GM12864 (cell line): ENCODE measurements around the gene LEFTY2.
"Not testable (repeated sequence)": the region's sequence is repeated elsewhere in the genome, so short reads cannot be mapped to it uniquely, and the experiment has no call there.

ENCODE experiments used
- DNase-seq: peaks from one replicate; pipeline ENCODE4 v3.0.0-alpha.2; 2011; ENCODE audit warnings: low read depth
- H3K4me3 ChIP-seq: 2 replicates; pipeline ENCODE4 v1.5.1; 2011; ENCODE audit warnings: mild to moderate bottlenecking, low read depth, low read length, control low read depth
- CTCF ChIP-seq: IDR thresholded peaks from 2 replicates; pipeline ENCODE4 v1.5.1; 2011; ENCODE audit warnings: low read depth, mild to moderate bottlenecking, moderate library complexity, low read length, control low read depth, inconsistent platforms; ENCODE audit errors: missing control alignments

The LEFTY2 gene

DNA sequence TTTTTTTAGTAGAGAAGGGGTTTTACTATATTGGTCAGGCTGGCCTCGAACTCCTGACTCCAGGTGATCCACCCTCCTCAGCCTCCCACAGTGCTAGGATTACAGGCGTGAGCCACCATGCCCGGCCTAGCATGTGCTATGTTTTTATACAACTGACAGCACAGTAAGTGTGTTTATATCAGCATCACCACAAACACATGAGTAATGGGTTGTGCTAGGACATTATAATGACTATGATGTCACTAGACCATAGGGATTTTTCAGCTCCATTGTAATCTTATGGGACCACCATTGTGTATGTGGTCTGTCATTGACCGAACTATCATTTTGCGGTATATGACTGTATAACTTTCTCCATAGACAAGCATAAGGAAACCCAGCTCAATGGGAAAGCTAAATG lies 6.3 kb downstream of the LEFTY2 start:
- no peak for TF ChIP-seq CTCF
- H3K4me3 ChIP-seq: no peak overlapping the region
- no peak for DNase-seq

GRCh38 chr1:225933072-225933471 lies 7.9 kb downstream of the LEFTY2 start:
- DNase-seq: no peak
- H3K4me3 ChIP-seq: no peak overlapping the region
- TF ChIP-seq CTCF: no peak

GRCh38 chr1:225931270-225932136 lies 9.5 kb downstream of the LEFTY2 start:
- no peak for DNase-seq
- TF ChIP-seq CTCF: no peak
- H3K4me3 ChIP-seq: no peak overlapping the region

DNA sequence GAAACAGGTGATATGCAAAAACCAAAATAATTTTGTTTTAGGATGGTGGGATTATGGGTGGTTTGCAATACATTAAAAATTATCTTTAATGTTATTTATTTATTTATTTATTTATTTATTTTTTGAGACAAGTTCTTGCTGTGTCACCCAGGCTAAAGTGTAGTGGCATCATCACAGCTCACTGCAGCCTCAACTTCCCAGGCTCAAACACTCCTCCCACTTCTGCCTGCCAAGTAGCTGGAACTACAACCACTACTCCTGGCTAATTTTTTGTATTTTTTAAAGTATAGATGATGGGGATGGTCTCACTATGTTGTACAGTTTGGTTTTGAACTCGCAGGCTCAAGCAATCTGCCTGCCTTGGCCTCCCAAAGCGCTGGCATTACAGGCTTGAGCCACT lies 10.5 kb downstream of the LEFTY2 start:
- TF ChIP-seq CTCF: no peak
- no peak for DNase-seq
- no peak overlapping the region for H3K4me3 ChIP-seq

GRCh38 chr1:225929462-225929861 lies 11.6 kb downstream of the LEFTY2 start:
- DNase-seq, H3K4me3 ChIP-seq: not testable (repeated sequence)

- TF ChIP-seq CTCF: no peak
- no peak overlapping the region for H3K4me3 ChIP-seq
- no peak for DNase-seq
Observed at GRCh38 chr1:225928186-225929175, 12.5 kb downstream of the LEFTY2 start.

DNA sequence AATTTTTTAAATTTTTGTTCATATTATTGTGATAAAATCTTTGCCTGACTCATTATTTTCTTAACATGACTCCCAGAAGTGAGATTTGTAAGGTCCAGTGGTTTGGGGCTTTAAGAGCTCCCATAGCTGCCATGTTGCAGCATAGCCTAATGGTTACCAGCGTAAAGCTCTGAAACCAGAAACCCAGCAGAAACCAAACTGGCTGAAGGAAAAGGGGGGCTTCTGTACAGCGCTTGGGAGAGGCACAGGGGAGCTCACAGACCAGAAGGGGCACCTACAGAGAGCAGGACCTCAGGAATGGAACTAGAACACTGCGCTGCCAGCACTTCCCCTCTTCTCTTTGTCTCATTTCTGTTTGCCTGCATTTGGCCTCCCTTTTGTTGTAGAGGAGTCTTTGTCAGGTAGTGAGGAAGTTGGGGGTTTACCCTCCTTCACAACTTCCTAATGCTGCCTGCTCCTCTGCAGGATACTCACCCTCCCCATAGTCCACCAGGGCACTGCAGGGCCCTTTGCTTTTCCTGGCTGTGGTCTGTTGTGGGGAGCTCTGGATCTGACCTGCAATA lies 14.4 kb downstream of the LEFTY2 start:
- DNase-seq: no peak
- H3K4me3 ChIP-seq: no peak overlapping the region
- TF ChIP-seq CTCF: no peak
